Kidney (tissue), 14 donors: ENCODE measurements around the gene DARS1. TPM values are rescaled to one million over a fixed set of nuclear protein-coding genes. Genes with fewer than 3 reads are reported as not detected.
A peak's percentile ranks its signal among the peaks of the same experiment; 100 is the strongest.

ENCODE experiments used
- DNase-seq, 5 donors: peaks; one replicate each; pipeline ENCODE4 v3.0.0-alpha.2; 2013 to 2020
- FAIRE-seq: peaks from 2 replicates; lab custom pipeline; 2012; peaks lifted over from hg19 to GRCh38; lab: Jason Lieb, UNC
- H3K27ac ChIP-seq, 2 donors: one replicate each; pipeline ENCODE4 v1.7.0; 2013; ENCODE audit warnings: low read depth in 2 of 2, low read length in 2 of 2, inconsistent platforms in 1 of 2
- H3K27me3 ChIP-seq: one replicate; pipeline ENCODE4 v1.7.1; 2013; ENCODE audit warnings: low read length, inconsistent platforms; ENCODE audit not compliant: control insufficient read depth, insufficient read depth
- H3K36me3 ChIP-seq, 3 donors: one replicate each; pipeline versions ENCODE4 v1.7.0 to v1.7.1; 2013; ENCODE audit warnings: low read length in 3 of 3, control low read depth in 1 of 3, inconsistent platforms in 1 of 3; ENCODE audit not compliant: insufficient read depth in 3 of 3, control insufficient read depth in 2 of 3
- H3K4me1 ChIP-seq, 3 donors: one replicate each; pipeline versions ENCODE4 v1.7.0 to v1.7.1; 2013; ENCODE audit warnings: low read length in 3 of 3, inconsistent platforms in 1 of 3, low read depth in 1 of 3; ENCODE audit not compliant: control insufficient read depth in 2 of 3, insufficient read depth in 2 of 3
- H3K4me3 ChIP-seq, 3 donors: one replicate each; pipeline versions ENCODE4 v1.7.0 to v1.8.1; 2013; ENCODE audit warnings: low read length in 3 of 3, control low read depth in 1 of 3, inconsistent platforms in 1 of 3
- H3K9ac ChIP-seq, 3 donors: one replicate each; pipeline versions ENCODE4 v1.7.0 to v1.7.1; 2013; ENCODE audit warnings: low read length in 3 of 3, control low read depth in 1 of 3, inconsistent platforms in 1 of 3
- H3K9me3 ChIP-seq, 3 donors: one replicate each; pipeline versions ENCODE4 v1.7.0 to v1.7.1; 2013; ENCODE audit warnings: low read length in 3 of 3, control low read depth in 1 of 3, inconsistent platforms in 1 of 3; ENCODE audit not compliant: control insufficient read depth in 2 of 3, insufficient read depth in 1 of 3
- intact Hi-C: fragments of 100-400 bp; cut with DNase I; formaldehyde crosslinking; loops from one replicate; pipeline ENCODE4 v1.11.1; 2022
- polyA plus RNA-seq: library from polyadenylated mRNA; stranded (reverse); fragments of 350-450 nt; fragmentation: Illumina TruSeq; extraction: RNeasy Lipid Tissue Mini Kit (QIAGEN cat#74804); gene quantifications from one replicate; pipeline ENCODE4 v1.2.3, GENCODE V29; 2014; ENCODE audit warnings: low read depth, low replicate concordance; ENCODE audit not compliant: insufficient read depth
- total RNA-seq: library from RNA; stranded (reverse); fragmentation: NEBNext Ultra II Directional; extraction: Animal tissue kit (Norgen Biotek cat#: 25700); gene quantifications from one replicate; pipeline ENCODE4 v1.2.1, GENCODE V29; 2021
- TF ChIP-seq, protein P1 (sequence below): IDR thresholded peaks from 3 replicates; pipeline ENCODE4 v1.5.1; 2012; ENCODE audit warnings: mild to moderate bottlenecking, moderate library complexity, borderline replicate concordance; ENCODE audit not compliant: insufficient read depth; ENCODE audit errors: extremely low read depth
- donor health status: control.
- donor health status: control.
- donor health status: control.
- donor health status: control.
- donor health status: control.
- donor health status: DM: yes; HTN: yes; CAD: no.
- donor health status: Normal renal cell carcinoma (clear cell type).

Gene DARS1
- total and polyA plus RNA-seq, 2 donors from 2014 or later, result 39.5 to 77.4 TPM

GRCh38 chr2:135916207-135916606, 69.2 kb downstream of the DARS1 start:
- H3K27me3 ChIP-seq, result no peaks in the 10 kb centered on the region
- FAIRE-seq (peak; percentile 98), DNase-seq (peak in 2 of 5 donors; percentile 61 to 66)
- H3K4me1 ChIP-seq, result no peaks in the 10 kb centered on the region
- H3K4me3 ChIP-seq, result no peak overlapping the region
- no peaks in the 10 kb centered on the region for H3K36me3 ChIP-seq
- intact Hi-C loops, result loop anchor here (10.0 kb wide), 1 partner anchor 469 kb away; no protein-coding TSS in a partner anchor
- no peaks in the 10 kb centered on the region for H3K9me3 ChIP-seq
- TF ChIP-seq, protein P1, sequence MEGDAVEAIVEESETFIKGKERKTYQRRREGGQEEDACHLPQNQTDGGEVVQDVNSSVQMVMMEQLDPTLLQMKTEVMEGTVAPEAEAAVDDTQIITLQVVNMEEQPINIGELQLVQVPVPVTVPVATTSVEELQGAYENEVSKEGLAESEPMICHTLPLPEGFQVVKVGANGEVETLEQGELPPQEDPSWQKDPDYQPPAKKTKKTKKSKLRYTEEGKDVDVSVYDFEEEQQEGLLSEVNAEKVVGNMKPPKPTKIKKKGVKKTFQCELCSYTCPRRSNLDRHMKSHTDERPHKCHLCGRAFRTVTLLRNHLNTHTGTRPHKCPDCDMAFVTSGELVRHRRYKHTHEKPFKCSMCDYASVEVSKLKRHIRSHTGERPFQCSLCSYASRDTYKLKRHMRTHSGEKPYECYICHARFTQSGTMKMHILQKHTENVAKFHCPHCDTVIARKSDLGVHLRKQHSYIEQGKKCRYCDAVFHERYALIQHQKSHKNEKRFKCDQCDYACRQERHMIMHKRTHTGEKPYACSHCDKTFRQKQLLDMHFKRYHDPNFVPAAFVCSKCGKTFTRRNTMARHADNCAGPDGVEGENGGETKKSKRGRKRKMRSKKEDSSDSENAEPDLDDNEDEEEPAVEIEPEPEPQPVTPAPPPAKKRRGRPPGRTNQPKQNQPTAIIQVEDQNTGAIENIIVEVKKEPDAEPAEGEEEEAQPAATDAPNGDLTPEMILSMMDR, result peak; percentile 17
- no peak overlapping the region for H3K27ac ChIP-seq
- no peak overlapping the region for H3K9ac ChIP-seq

DNA sequence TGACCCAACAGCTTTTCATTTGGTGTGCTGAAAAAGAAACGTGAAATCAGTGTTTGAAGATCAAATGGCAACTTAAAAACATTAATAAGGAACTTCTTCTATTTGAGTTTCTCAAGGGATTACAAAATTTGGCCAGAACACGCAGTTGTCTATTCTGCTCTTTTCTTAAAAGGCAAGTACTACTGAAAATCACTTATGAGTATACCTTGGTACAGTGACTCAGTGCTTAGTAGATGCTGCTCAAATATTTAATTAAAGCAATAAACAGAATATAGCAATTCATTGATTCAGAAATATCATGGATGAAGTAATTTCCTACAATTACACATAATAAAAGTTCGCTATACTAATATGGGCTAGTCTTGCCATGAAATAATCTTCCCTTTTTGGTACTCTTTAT, 70.9 kb downstream of the DARS1 start:
- Histone ChIP-seq H3K9ac (no peak overlapping the region), H3K27me3 (no peaks in the 10 kb centered on the region), H3K36me3 (peaks cover 0 to 6% (median 0%) of the 10 kb centered on the region in 3 donors), H3K4me3 (no peak overlapping the region), H3K9me3 (no peaks in the 10 kb centered on the region), H3K4me1 (no peaks in the 10 kb centered on the region), H3K27ac (no peak overlapping the region)
- FAIRE-seq (no peak), DNase-seq (no peak)
- TF ChIP-seq, protein P1, result no peak
- intact Hi-C loops, result loop anchor here (10.0 kb wide), 1 partner anchor 470 kb away; no protein-coding TSS in a partner anchor

GRCh38 chr2:135913727-135914365, 71.6 kb downstream of the DARS1 start:
- peak; percentile 49 for FAIRE-seq
- Histone ChIP-seq H3K27ac (no peak overlapping the region), H3K36me3 (peaks cover 0 to 10% (median 0%) of the 10 kb centered on the region in 3 donors), H3K9me3 (no peaks in the 10 kb centered on the region), H3K27me3 (no peaks in the 10 kb centered on the region), H3K4me3 (no peak overlapping the region), H3K4me1 (no peaks in the 10 kb centered on the region), H3K9ac (no peak overlapping the region)
- DNase-seq, result peak in 2 of 5 donors; percentile 55 to 69
- intact Hi-C loops, result loop anchor here (10.0 kb wide), 1 partner anchor 471 kb away; no protein-coding TSS in a partner anchor
- TF ChIP-seq, protein P1, result peak; percentile 61
